Activated CD8-positive, alpha-beta memory T cell treated with anti-CD3 and anti-CD28 coated beads, Interleukin-2, amount 50 U/mL, for 48 hours (primary cell): ENCODE measurements around the gene RORB.

ENCODE experiments used
- DNase-seq: peaks from one replicate; pipeline ENCODE4 v3.0.0-alpha.2; 2020

The RORB gene

GRCh38 chr9:74721696-74722660, 224.8 kb downstream of the RORB start:
- no peak for DNase-seq

GRCh38 chr9:74724317-74724716, 227.2 kb downstream of the RORB start:
- no peak for DNase-seq

GRCh38 chr9:74726581-74726980, 229.4 kb downstream of the RORB start:
- DNase-seq = no peak

- DNase-seq = no peak
Measured at GRCh38 chr9:74728176-74728575, 231.0 kb downstream of the RORB start.

GRCh38 chr9:74729136-74729695, 232.1 kb downstream of the RORB start:
- no peak for DNase-seq

DNA sequence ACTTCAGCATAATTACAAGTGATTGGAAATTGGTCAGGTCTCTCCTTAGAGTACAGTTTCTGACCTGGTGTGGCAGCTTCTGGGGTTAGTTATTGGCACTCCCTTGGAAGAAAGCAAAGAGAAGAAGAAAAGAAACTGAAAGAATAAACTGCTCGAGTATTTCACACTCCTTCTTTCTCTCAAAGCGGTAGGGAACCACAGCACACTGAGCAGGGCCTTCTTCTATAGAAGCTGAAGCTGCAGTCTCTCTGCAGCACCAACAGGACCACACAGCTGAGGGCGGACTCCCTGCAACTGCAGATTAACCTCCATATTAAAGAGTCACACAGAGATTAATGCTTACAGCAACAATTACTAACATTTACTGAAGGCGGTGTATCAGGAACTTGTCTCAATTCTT, 238.6 kb downstream of the RORB start:
- no peak for DNase-seq

- no peak for DNase-seq
Measured at GRCh38 chr9:74736646-74737045, 239.5 kb downstream of the RORB start.

DNA sequence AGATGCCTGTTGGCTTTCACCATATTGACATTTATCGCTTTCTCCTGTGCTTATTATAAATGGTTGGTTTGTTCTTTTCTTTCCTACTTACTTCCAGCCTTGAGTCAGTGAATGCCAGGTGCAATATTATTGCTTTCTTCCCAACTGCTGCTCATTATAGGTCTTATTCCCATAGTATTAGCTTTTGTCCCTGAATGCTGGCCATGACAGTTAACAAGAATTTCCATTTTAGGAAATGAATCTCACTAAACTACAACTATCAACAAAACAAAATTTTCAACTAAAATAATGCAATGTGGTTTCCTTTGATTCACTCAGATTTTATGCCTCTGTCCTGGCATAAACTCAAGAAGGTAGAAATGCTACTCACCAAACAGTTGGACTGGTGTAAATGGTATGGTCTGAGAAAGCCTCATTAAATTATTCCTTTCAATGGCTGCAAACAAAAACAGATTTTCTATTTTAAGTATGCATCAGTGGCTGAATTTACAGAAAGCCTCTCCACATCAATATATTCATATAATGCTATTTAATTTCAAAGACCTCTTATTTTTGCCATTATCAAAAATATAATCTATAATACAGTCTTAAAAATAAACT, 245.2 kb downstream of the RORB start:
- no peak for DNase-seq
